SU-DHL-6 (cell line): ENCODE measurements around the gene PDE4D.

Source experiments
- H2AFZ ChIP-seq: fragments of 200-600 bp; sonication (generic); 2 replicates; pipeline ENCODE4 v1.6.1; 2014; ENCODE audit warnings: low read depth, mild to moderate bottlenecking, moderate library complexity, mixed read lengths, antibody characterized with exemption, low read length; ENCODE audit not compliant: severe bottlenecking
- H3F3A ChIP-seq: fragments of 200-600 bp; shearing (Covaris generic); 2 replicates; pipeline ENCODE4 v1.6.0; 2016; ENCODE audit warnings: antibody characterized with exemption, mild to moderate bottlenecking; ENCODE audit not compliant: insufficient read depth
- H3K27ac ChIP-seq: fragments of 200-600 bp; sonication (generic); 2 replicates; pipeline ENCODE4 v1.5.1; 2016; ENCODE audit warnings: low read depth, mild to moderate bottlenecking, low read length, moderate library complexity, mixed read lengths
- H3K27me3 ChIP-seq: fragments of 200-600 bp; sonication (generic), shearing (Covaris generic); 2 replicates; pipeline ENCODE4 v1.6.0; 2014; ENCODE audit warnings: mild to moderate bottlenecking, low read length
- H3K36me3 ChIP-seq: fragments of 200-600 bp; sonication (generic); 2 replicates; pipeline ENCODE4 v1.6.1; 2014; ENCODE audit warnings: mild to moderate bottlenecking, low read length, mixed read lengths
- H3K4me2 ChIP-seq: fragments of 300-600, 200-600 bp; shearing (Covaris generic), sonication (generic); 2 replicates; pipeline ENCODE4 v1.6.0; 2014; ENCODE audit warnings: low read length, low read depth, mild to moderate bottlenecking; ENCODE audit not compliant: poor library complexity, severe bottlenecking
- H3K4me3 ChIP-seq: fragments of 200-600 bp; sonication (generic); 2 replicates; pipeline ENCODE4 v1.5.1; 2014; ENCODE audit warnings: antibody characterized with exemption, low read length, mild to moderate bottlenecking, mixed read lengths; ENCODE audit not compliant: insufficient read depth, poor library complexity, severe bottlenecking
- H3K79me2 ChIP-seq: fragments of 200-600 bp; sonication (generic); 2 replicates; pipeline ENCODE4 v1.6.1; 2014; ENCODE audit warnings: mild to moderate bottlenecking, low read length, moderate library complexity; ENCODE audit not compliant: insufficient read depth
- H3K9ac ChIP-seq: fragments of 200-600 bp; sonication (generic); 2 replicates; pipeline ENCODE4 v1.7.0; 2014; ENCODE audit warnings: mild to moderate bottlenecking, low read length
- H3K9me2 ChIP-seq: fragments of 200-600 bp; sonication (generic); replicated peaks from 2 replicates; pipeline ENCODE4 v1.6.1; 2014; ENCODE audit warnings: low read length; ENCODE audit not compliant: insufficient read depth
- H3K9me3 ChIP-seq: fragments of 200-600 bp; sonication (generic); 2 replicates; pipeline ENCODE4 v1.6.1; 2014; ENCODE audit warnings: low read length, mixed read lengths; ENCODE audit not compliant: insufficient read depth
- H4K20me1 ChIP-seq: fragments of 200-600 bp; sonication (generic); 2 replicates; pipeline ENCODE4 v1.6.1; 2014; ENCODE audit warnings: low read depth, mild to moderate bottlenecking, antibody characterized with exemption, low read length, moderate library complexity, mixed read lengths
- CTCF ChIP-seq: fragments of 200-600 bp; sonication (generic); IDR thresholded peaks from one replicate; pipeline ENCODE4 v1.5.1; 2017; ENCODE audit warnings: antibody characterized with exemption, mild to moderate bottlenecking, low read length, moderate library complexity; ENCODE audit not compliant: insufficient read depth, poor library complexity, severe bottlenecking
- EZH2phosphoT487 ChIP-seq: fragments of 200-600 bp; sonication (generic), shearing (Covaris generic); conservative IDR thresholded peaks from 2 replicates; pipeline ENCODE4 v1.6.1; 2018; ENCODE audit warnings: mild to moderate bottlenecking, antibody characterized with exemption, low read length, moderate library complexity, mixed read lengths

PDE4D gene

GRCh38 chr5:59607138-59607765 is 286.3 kb downstream of the PDE4D start:
- Histone ChIP-seq H2AFZ (no peak overlapping the region), H3K9me2 (no peaks in the 10 kb centered on the region), H3K27me3 (no peaks in the 10 kb centered on the region), H3K27ac (no peak overlapping the region), H3K36me3 (no peaks in the 10 kb centered on the region), H3K4me2 (no peak overlapping the region), H3K9me3 (no peaks in the 10 kb centered on the region), H3K79me2 (no peaks in the 10 kb centered on the region), H3K9ac (no peak overlapping the region), H4K20me1 (no peaks in the 10 kb centered on the region), H3F3A (no peaks in the 10 kb centered on the region), H3K4me3 (no peak overlapping the region)
- no peak for TF ChIP-seq EZH2phosphoT487
- TF ChIP-seq CTCF = no peak

DNA sequence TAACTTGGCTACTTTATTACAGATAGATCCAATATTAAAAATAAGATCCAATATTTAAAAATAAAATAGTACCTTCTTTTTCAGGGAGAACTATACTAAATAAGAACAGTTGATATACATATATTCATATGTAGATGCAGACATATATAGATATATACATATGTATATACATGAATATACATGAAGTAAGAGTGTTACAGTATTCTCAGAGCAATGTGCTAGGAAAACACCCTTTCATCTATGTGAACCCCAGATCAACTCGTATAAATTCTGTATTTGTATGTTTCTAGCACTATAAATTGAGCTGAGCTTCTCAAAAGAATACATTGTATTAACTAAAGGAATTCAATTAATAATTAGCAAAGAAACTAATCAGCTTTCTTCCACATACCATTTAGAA is 287.6 kb downstream of the PDE4D start:
- Histone ChIP-seq H3K27me3 (no peaks in the 10 kb centered on the region), H3K9me2 (no peaks in the 10 kb centered on the region), H3K9me3 (no peaks in the 10 kb centered on the region), H3F3A (no peaks in the 10 kb centered on the region), H3K36me3 (no peaks in the 10 kb centered on the region), H3K27ac (no peak overlapping the region), H2AFZ (no peak overlapping the region), H3K9ac (no peak overlapping the region), H3K4me3 (no peak overlapping the region), H3K79me2 (no peaks in the 10 kb centered on the region), H4K20me1 (no peaks in the 10 kb centered on the region), H3K4me2 (no peak overlapping the region)
- TF ChIP-seq EZH2phosphoT487 = no peak
- no peak for TF ChIP-seq CTCF

DNA sequence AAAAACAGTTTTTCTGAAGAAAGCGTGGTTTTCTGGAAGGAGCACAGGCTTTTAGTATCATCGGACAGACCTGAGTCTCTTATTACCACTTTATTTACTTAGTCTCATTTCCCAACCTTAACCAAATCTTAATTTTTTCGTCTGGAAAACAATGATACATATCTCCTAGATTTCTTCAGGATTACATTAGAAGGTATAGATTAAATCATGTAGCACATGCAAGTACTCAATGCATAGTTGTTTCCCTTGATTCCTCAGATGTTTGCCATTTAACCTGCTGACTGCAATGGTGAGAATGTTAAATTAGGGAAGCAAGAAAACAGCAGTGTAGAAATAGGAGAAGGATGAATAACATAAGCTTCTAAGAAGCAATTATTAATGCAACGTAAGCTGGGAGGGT is 289.4 kb downstream of the PDE4D start:
- Histone ChIP-seq H3K9me3 (no peaks in the 10 kb centered on the region), H3K4me3 (no peak overlapping the region), H3K9ac (no peak overlapping the region), H3K4me2 (no peak overlapping the region), H4K20me1 (no peaks in the 10 kb centered on the region), H3K27ac (no peak overlapping the region), H3K9me2 (no peaks in the 10 kb centered on the region), H3K36me3 (no peaks in the 10 kb centered on the region), H3F3A (no peaks in the 10 kb centered on the region), H3K27me3 (no peaks in the 10 kb centered on the region), H2AFZ (no peak overlapping the region), H3K79me2 (no peaks in the 10 kb centered on the region)
- TF ChIP-seq CTCF (no peak), EZH2phosphoT487 (no peak)
